Measurements from ENCODE around the gene NPHS1. TPM values are rescaled to one million over a fixed set of nuclear protein-coding genes. Genes with fewer than 3 reads are reported as not detected.

Gene NPHS1
- total RNA-seq, 1 experiment from 2014 or later, result not detected

- H3K27ac ChIP-seq (ENCODE audit: low read depth, low read length, poor library complexity, severe bottlenecking), result no peak overlapping the region
- no peak overlapping the region for H3K4me3 ChIP-seq (ENCODE audit: low read depth, low read length, poor library complexity, severe bottlenecking)
- TF ChIP-seq EZH2 (IDR thresholded peaks at IDR 0.05; ENCODE audit: borderline replicate concordance, low read depth, low read length, poor library complexity, severe bottlenecking), result no peak
- TF ChIP-seq, protein P1, sequence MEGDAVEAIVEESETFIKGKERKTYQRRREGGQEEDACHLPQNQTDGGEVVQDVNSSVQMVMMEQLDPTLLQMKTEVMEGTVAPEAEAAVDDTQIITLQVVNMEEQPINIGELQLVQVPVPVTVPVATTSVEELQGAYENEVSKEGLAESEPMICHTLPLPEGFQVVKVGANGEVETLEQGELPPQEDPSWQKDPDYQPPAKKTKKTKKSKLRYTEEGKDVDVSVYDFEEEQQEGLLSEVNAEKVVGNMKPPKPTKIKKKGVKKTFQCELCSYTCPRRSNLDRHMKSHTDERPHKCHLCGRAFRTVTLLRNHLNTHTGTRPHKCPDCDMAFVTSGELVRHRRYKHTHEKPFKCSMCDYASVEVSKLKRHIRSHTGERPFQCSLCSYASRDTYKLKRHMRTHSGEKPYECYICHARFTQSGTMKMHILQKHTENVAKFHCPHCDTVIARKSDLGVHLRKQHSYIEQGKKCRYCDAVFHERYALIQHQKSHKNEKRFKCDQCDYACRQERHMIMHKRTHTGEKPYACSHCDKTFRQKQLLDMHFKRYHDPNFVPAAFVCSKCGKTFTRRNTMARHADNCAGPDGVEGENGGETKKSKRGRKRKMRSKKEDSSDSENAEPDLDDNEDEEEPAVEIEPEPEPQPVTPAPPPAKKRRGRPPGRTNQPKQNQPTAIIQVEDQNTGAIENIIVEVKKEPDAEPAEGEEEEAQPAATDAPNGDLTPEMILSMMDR (conservative IDR thresholded peaks at IDR 0.05; ENCODE audit: low read depth, low read length), result no peak
- H3K4me1 ChIP-seq (ENCODE audit: insufficient read depth, low read length, poor library complexity, severe bottlenecking), result peaks cover 13% of the 10 kb centered on the region
- POLR2A ChIA-PET (ENCODE audit: low non-redundant PET), result interaction anchor here (0.7 kb wide), 1 partner anchor 37 kb away, joined by 3 read pairs; no protein-coding TSS in a partner anchor
- H3K9me3 ChIP-seq (ENCODE audit: low read depth, low read length, poor library complexity, severe bottlenecking), result no peaks in the 10 kb centered on the region
- H3K27me3 ChIP-seq (replicated peaks; ENCODE audit: insufficient read depth, low read depth, low read length, poor library complexity), result no peaks in the 10 kb centered on the region
- no TSS peak for BruUV-seq (replicated peaks)
- peaks cover 30% of the 10 kb centered on the region for H3K36me3 ChIP-seq (ENCODE audit: insufficient read depth, low read length, poor library complexity, severe bottlenecking)
- intact Hi-C loops (cut with micrococcal nuclease; ENCODE audit: unreplicated experiment), result no loop called here
- CTCF ChIA-PET, result no interaction called here
- no peak for DNase-seq (ENCODE audit: low spot score)
Measured at GRCh38 chr19:35780717-35781116, 71.6 kb downstream of the NPHS1 start.

- no TSS peak for BruUV-seq (replicated peaks)
- ChIA-PET CTCF (no interaction called here), POLR2A (ENCODE audit: low non-redundant PET) (no interaction called here)
- TF ChIP-seq, protein P1 (conservative IDR thresholded peaks at IDR 0.05; ENCODE audit: low read depth, low read length), result no peak
- Histone ChIP-seq H3K27ac (ENCODE audit: low read depth, low read length, poor library complexity, severe bottlenecking) (no peak overlapping the region), H3K27me3 (replicated peaks; ENCODE audit: insufficient read depth, low read depth, low read length, poor library complexity) (no peaks in the 10 kb centered on the region), H3K9me3 (ENCODE audit: low read depth, low read length, poor library complexity, severe bottlenecking) (no peaks in the 10 kb centered on the region), H3K4me1 (ENCODE audit: insufficient read depth, low read length, poor library complexity, severe bottlenecking) (peaks cover 13% of the 10 kb centered on the region), H3K36me3 (ENCODE audit: insufficient read depth, low read length, poor library complexity, severe bottlenecking) (peaks cover 30% of the 10 kb centered on the region), H3K4me3 (ENCODE audit: low read depth, low read length, poor library complexity, severe bottlenecking) (no peak overlapping the region)
- DNase-seq (ENCODE audit: low spot score), result no peak
- intact Hi-C loops (cut with micrococcal nuclease; ENCODE audit: unreplicated experiment), result no loop called here
Measured at GRCh38 chr19:35780058-35780457, 72.2 kb downstream of the NPHS1 start.

GRCh38 chr19:35779033-35779432 lies 73.3 kb downstream of the NPHS1 start:
- no TSS peak for BruUV-seq (replicated peaks)
- ChIA-PET POLR2A (ENCODE audit: low non-redundant PET) (no interaction called here), CTCF (no interaction called here)
- TF ChIP-seq, protein P1 (conservative IDR thresholded peaks at IDR 0.05; ENCODE audit: low read depth, low read length), result no peak
- no peak for TF ChIP-seq EZH2 (IDR thresholded peaks at IDR 0.05; ENCODE audit: borderline replicate concordance, low read depth, low read length, poor library complexity, severe bottlenecking)
- no peak for DNase-seq (ENCODE audit: low spot score)
- H3K36me3 ChIP-seq (ENCODE audit: insufficient read depth, low read length, poor library complexity, severe bottlenecking), result peaks cover 30% of the 10 kb centered on the region
- no peak overlapping the region for H3K4me3 ChIP-seq (ENCODE audit: low read depth, low read length, poor library complexity, severe bottlenecking)
- H3K27me3 ChIP-seq (replicated peaks; ENCODE audit: insufficient read depth, low read depth, low read length, poor library complexity), result no peaks in the 10 kb centered on the region
- H3K9me3 ChIP-seq (ENCODE audit: low read depth, low read length, poor library complexity, severe bottlenecking), result no peaks in the 10 kb centered on the region
- intact Hi-C loops (cut with micrococcal nuclease; ENCODE audit: unreplicated experiment), result no loop called here
- peaks cover 13% of the 10 kb centered on the region for H3K4me1 ChIP-seq (ENCODE audit: insufficient read depth, low read length, poor library complexity, severe bottlenecking)
- H3K27ac ChIP-seq (ENCODE audit: low read depth, low read length, poor library complexity, severe bottlenecking), result no peak overlapping the region
